Liver (tissue), 9 donors: ENCODE results near the gene GNA14. TPM values are rescaled to one million over a fixed set of nuclear protein-coding genes. Genes with fewer than 3 reads are reported as not detected.
A peak's percentile ranks its signal among the peaks of the same experiment; 100 is the strongest.

ENCODE experiments used
- DNase-seq: peaks from one replicate; pipeline ENCODE4 v3.0.0-alpha.2; 2017; ENCODE audit warnings: low spot score
- H3K27ac ChIP-seq, 2 donors: one replicate each; pipeline ENCODE4 v1.7.0; 2013; ENCODE audit warnings: inconsistent platforms in 2 of 2, low read length in 2 of 2, control low read depth in 1 of 2, low read depth in 1 of 2, mild to moderate bottlenecking in 1 of 2
- H3K27me3 ChIP-seq, 4 donors: one replicate each; pipeline versions ENCODE4 v1.6.1 to v1.7.0; 2013; ENCODE audit warnings: low read length in 3 of 4, inconsistent platforms in 1 of 4, mild to moderate bottlenecking in 1 of 4, moderate library complexity in 1 of 4; ENCODE audit not compliant: control insufficient read depth in 4 of 4, insufficient read depth in 4 of 4
- H3K36me3 ChIP-seq, 4 donors: one replicate each; pipeline versions ENCODE4 v1.6.1 to v1.7.0; 2013; ENCODE audit warnings: low read length in 3 of 4, mild to moderate bottlenecking in 3 of 4, low read depth in 1 of 4, moderate library complexity in 1 of 4; ENCODE audit not compliant: control insufficient read depth in 4 of 4, insufficient read depth in 3 of 4
- H3K4me1 ChIP-seq, 4 donors: one replicate each; pipeline versions ENCODE4 v1.6.1 to v1.7.0; 2013; ENCODE audit warnings: low read length in 3 of 4, mild to moderate bottlenecking in 3 of 4, moderate library complexity in 1 of 4; ENCODE audit not compliant: control insufficient read depth in 4 of 4, insufficient read depth in 4 of 4
- H3K4me3 ChIP-seq, 3 donors: one replicate each; pipeline versions ENCODE4 v1.6.1 to v1.7.0; 2013; ENCODE audit warnings: low read length in 3 of 3, control low read depth in 1 of 3, low read depth in 1 of 3, mild to moderate bottlenecking in 1 of 3
- H3K9ac ChIP-seq, 2 donors: one replicate each; pipeline ENCODE4 v1.7.0; 2013; ENCODE audit warnings: low read length in 2 of 2, mild to moderate bottlenecking in 2 of 2, moderate library complexity in 2 of 2, control low read depth in 1 of 2, low read depth in 1 of 2
- H3K9me3 ChIP-seq, 4 donors: one replicate each; pipeline versions ENCODE4 v1.6.1 to v1.7.0; 2013; ENCODE audit warnings: low read length in 3 of 4; ENCODE audit not compliant: control insufficient read depth in 4 of 4
- FOXA1 ChIP-seq: IDR thresholded peaks from 2 replicates; pipeline ENCODE4 v1.6.1; 2016; ENCODE audit warnings: antibody characterized with exemption
- FOXA2 ChIP-seq: IDR thresholded peaks from 2 replicates; pipeline ENCODE4 v1.6.1; 2016; ENCODE audit warnings: antibody characterized with exemption
- GABPA ChIP-seq, 2 donors: IDR thresholded peaks in 1 of 2; conservative IDR thresholded peaks in 1 of 2; 2 replicates each; pipeline ENCODE4 v1.6.1; 2016; ENCODE audit warnings: antibody characterized with exemption in 2 of 2, mild to moderate bottlenecking in 1 of 2, moderate library complexity in 1 of 2
- HNF4A ChIP-seq, 2 donors: conservative IDR thresholded peaks; 2 replicates each; pipeline ENCODE4 v1.6.1; 2016; ENCODE audit warnings: antibody characterized with exemption in 2 of 2, mild to moderate bottlenecking in 2 of 2
- HNF4G ChIP-seq: IDR thresholded peaks from 2 replicates; pipeline ENCODE4 v1.6.1; 2016; ENCODE audit warnings: antibody characterized with exemption
- JUND ChIP-seq, 2 donors: IDR thresholded peaks; 2 replicates each; pipeline ENCODE4 v1.6.1; 2016; ENCODE audit warnings: antibody characterized with exemption in 2 of 2
- NR2F2 ChIP-seq: IDR thresholded peaks from 2 replicates; pipeline ENCODE4 v1.6.1; 2016; ENCODE audit warnings: antibody characterized with exemption
- RAD21 ChIP-seq, 2 donors: IDR thresholded peaks; 2 replicates each; pipeline ENCODE4 v1.6.1; 2016; ENCODE audit warnings: antibody characterized with exemption in 2 of 2, mild to moderate bottlenecking in 2 of 2
- SP1 ChIP-seq: IDR thresholded peaks from 2 replicates; pipeline ENCODE4 v1.6.1; 2018; ENCODE audit warnings: antibody characterized with exemption, mild to moderate bottlenecking
- TAF1 ChIP-seq: conservative IDR thresholded peaks from 2 replicates; pipeline ENCODE4 v1.6.1; 2016; ENCODE audit warnings: antibody characterized with exemption, mild to moderate bottlenecking
- YY1 ChIP-seq: IDR thresholded peaks from 2 replicates; pipeline ENCODE4 v1.6.1; 2016; ENCODE audit warnings: antibody characterized with exemption, mild to moderate bottlenecking
- WGBS: extraction: QIAGEN DNeasy Blood & Tissue Kit; methylation state at CpG from one replicate; pipeline ENCODE4 v1.1.7; 2013; 5-methylcytosine and 5-hydroxymethylcytosine counted together
- polyA plus RNA-seq, 2 donors: library from polyadenylated mRNA; stranded (reverse) in 1 of 2; unstranded in 1 of 2; fragments of 200-250 nt in 1 of 2; fragments of >200 nt in 1 of 2; fragmentation: Nextera tagmentation in 1 of 2; extraction: Ambion mirVana in 1 of 2; gene quantifications; one replicate each; pipeline versions ENCODE4 v1.2.1 to v1.2.3, GENCODE V29; 2013 to 2015
- total RNA-seq, 2 donors: library from RNA; depleted of rRNA; stranded (reverse); fragments of >200 nt; gene quantifications; one replicate each; pipeline ENCODE4 v1.2.3, GENCODE V29; 2014
- TF ChIP-seq, protein P1 (sequence below): IDR thresholded peaks from 2 replicates; pipeline ENCODE4 v1.6.1; 2016; ENCODE audit warnings: antibody characterized with exemption, mild to moderate bottlenecking
- TF ChIP-seq, protein P2 (sequence below): fragments of 150-350 bp; IDR thresholded peaks from 2 replicates; pipeline ENCODE4 v1.5.1; 2017; ENCODE audit warnings: improper control_type of control experiment, low read depth, low read length; ENCODE audit not compliant: missing input control
- TF ChIP-seq, protein P3 (sequence below): IDR thresholded peaks from 2 replicates; pipeline ENCODE4 v1.6.1; 2016; ENCODE audit warnings: antibody characterized with exemption
- TF ChIP-seq, protein P4 (sequence below): IDR thresholded peaks from 2 replicates; pipeline ENCODE4 v1.6.1; 2016; ENCODE audit warnings: antibody characterized with exemption
- donor health status: healthy.
- donor health status: healthy.
- donor health status: healthy.
- donor health status: healthy.
- donor health status: healthy.

Gene GNA14
- total and polyA plus RNA-seq, 4 donors = 1.1 to 5.4 (median 2.9) TPM

DNA sequence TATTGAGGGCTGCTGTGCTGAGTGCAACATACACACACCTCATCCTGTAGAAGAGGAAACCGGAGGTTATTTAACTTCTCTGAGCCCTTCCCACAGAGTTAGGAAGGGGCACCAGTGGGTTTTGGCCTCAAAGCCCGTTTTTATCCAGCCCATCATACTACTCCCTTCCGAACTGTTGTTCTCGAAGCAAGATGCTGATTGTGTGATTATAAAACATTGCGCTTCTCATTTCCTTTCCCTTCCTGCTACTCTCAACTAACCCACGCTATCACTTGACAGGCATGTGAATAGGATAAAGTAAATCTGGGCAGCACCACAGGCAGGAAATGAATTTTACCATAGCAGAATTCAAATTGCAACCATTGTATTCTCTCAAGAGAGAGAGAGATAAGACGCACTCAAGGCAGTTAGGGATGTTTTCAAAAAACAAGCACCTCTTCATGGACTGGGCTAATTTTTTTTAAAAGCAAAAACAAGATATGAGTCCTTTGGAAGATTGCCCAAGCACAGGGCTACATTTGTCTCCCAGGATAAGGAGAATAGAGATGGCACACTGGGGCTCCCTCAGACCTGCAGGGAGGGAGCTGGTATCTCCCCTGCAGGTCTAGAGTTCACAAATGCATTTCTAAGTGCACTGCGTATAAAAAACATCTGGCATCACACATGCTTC is 52.6 kb downstream of the GNA14 start:
- Histone ChIP-seq H3K27ac (no peak overlapping the region), H3K4me1 (no peaks in the 10 kb centered on the region)
- WGBS = 55% methylated on average over 8 of the region's 8 CpGs

DNA sequence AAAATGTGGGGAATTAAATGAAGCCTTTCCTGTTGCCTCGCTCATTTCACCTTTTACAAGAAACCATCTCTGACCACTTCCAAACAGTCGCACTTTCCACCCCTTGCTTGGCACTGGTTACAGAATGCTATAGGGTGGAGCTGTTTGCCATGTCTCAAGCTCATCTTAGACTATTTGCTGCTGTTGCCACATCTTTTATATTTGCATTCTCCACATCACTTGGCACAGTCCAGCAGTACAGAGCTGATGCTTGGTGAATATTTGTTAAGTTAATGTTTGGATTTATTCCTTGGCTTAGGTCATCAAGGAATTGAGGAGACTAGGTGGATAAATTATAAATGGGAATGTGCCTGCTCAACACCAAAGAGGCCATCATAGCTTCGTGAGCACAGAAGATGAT is 53.2 kb downstream of the GNA14 start:
- TF ChIP-seq, protein P1, sequence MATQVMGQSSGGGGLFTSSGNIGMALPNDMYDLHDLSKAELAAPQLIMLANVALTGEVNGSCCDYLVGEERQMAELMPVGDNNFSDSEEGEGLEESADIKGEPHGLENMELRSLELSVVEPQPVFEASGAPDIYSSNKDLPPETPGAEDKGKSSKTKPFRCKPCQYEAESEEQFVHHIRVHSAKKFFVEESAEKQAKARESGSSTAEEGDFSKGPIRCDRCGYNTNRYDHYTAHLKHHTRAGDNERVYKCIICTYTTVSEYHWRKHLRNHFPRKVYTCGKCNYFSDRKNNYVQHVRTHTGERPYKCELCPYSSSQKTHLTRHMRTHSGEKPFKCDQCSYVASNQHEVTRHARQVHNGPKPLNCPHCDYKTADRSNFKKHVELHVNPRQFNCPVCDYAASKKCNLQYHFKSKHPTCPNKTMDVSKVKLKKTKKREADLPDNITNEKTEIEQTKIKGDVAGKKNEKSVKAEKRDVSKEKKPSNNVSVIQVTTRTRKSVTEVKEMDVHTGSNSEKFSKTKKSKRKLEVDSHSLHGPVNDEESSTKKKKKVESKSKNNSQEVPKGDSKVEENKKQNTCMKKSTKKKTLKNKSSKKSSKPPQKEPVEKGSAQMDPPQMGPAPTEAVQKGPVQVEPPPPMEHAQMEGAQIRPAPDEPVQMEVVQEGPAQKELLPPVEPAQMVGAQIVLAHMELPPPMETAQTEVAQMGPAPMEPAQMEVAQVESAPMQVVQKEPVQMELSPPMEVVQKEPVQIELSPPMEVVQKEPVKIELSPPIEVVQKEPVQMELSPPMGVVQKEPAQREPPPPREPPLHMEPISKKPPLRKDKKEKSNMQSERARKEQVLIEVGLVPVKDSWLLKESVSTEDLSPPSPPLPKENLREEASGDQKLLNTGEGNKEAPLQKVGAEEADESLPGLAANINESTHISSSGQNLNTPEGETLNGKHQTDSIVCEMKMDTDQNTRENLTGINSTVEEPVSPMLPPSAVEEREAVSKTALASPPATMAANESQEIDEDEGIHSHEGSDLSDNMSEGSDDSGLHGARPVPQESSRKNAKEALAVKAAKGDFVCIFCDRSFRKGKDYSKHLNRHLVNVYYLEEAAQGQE = no peak
- TF ChIP-seq, protein P2, sequence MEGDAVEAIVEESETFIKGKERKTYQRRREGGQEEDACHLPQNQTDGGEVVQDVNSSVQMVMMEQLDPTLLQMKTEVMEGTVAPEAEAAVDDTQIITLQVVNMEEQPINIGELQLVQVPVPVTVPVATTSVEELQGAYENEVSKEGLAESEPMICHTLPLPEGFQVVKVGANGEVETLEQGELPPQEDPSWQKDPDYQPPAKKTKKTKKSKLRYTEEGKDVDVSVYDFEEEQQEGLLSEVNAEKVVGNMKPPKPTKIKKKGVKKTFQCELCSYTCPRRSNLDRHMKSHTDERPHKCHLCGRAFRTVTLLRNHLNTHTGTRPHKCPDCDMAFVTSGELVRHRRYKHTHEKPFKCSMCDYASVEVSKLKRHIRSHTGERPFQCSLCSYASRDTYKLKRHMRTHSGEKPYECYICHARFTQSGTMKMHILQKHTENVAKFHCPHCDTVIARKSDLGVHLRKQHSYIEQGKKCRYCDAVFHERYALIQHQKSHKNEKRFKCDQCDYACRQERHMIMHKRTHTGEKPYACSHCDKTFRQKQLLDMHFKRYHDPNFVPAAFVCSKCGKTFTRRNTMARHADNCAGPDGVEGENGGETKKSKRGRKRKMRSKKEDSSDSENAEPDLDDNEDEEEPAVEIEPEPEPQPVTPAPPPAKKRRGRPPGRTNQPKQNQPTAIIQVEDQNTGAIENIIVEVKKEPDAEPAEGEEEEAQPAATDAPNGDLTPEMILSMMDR = no peak
- Histone ChIP-seq H3K9ac (no peak overlapping the region), H3K27ac (no peak overlapping the region), H3K36me3 (no peaks in the 10 kb centered on the region), H3K4me1 (no peaks in the 10 kb centered on the region), H3K27me3 (no peaks in the 10 kb centered on the region), H3K9me3 (no peaks in the 10 kb centered on the region), H3K4me3 (no peak overlapping the region)
- WGBS = 78% methylated on average over 3 of the region's 3 CpGs
- DNase-seq = no peak

More for the DNA sequence above, 52.6 kb downstream of the GNA14 start:
- Histone ChIP-seq H3K9me3 (no peaks in the 10 kb centered on the region), H3K4me3 (no peak overlapping the region), H3K36me3 (no peaks in the 10 kb centered on the region), H3K27me3 (no peaks in the 10 kb centered on the region), H3K9ac (no peak overlapping the region)
- DNase-seq = no peak
- TF ChIP-seq GABPA (IDR thresholded peaks at IDR 0.05 in 1 of 2, conservative IDR thresholded peaks at IDR 0.05 in 1 of 2) (no peak), FOXA1 (no peak), RAD21 (IDR thresholded peaks at IDR 0.05) (peak in 1 of 2 donors; percentile 36), YY1 (no peak), NR2F2 (peak; percentile 67)

DNA sequence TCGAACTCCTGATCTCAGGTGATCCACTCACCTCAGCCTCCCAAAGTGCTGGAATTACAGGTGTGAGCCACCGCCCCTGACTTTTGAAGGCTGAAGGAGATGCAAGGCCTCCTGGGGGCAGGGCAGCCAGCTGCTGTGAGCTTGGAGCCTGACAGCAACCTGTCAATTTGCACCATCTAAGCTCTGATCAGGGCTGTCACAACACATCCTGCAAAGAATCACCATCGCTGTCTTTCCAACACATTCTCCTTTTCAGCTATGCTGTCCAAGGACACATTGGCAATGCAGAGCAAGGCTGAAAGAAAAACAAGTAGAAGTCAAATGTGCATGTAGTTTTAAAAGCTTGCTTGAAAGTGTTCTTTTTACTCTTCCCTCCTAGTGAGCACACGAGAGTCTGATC is 54.6 kb downstream of the GNA14 start:
- Histone ChIP-seq H3K9me3 (no peaks in the 10 kb centered on the region), H3K36me3 (no peaks in the 10 kb centered on the region), H3K27ac (no peak overlapping the region), H3K27me3 (no peaks in the 10 kb centered on the region), H3K4me1 (no peaks in the 10 kb centered on the region), H3K4me3 (no peak overlapping the region), H3K9ac (no peak overlapping the region)
- WGBS = 93% methylated on average over 4 of the region's 4 CpGs
- no peak for DNase-seq
- TF ChIP-seq NR2F2 = no peak
- no peak for TF ChIP-seq HNF4G
- TF ChIP-seq FOXA1 = no peak
- TF ChIP-seq, protein P2 = no peak
- TF ChIP-seq, protein P3, sequence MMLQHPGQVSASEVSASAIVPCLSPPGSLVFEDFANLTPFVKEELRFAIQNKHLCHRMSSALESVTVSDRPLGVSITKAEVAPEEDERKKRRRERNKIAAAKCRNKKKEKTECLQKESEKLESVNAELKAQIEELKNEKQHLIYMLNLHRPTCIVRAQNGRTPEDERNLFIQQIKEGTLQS = no peak
- no peak for TF ChIP-seq HNF4A (conservative IDR thresholded peaks at IDR 0.05)
- TF ChIP-seq TAF1 = no peak
- TF ChIP-seq, protein P4, sequence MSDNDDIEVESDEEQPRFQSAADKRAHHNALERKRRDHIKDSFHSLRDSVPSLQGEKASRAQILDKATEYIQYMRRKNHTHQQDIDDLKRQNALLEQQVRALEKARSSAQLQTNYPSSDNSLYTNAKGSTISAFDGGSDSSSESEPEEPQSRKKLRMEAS = no peak
- no peak for TF ChIP-seq FOXA2
- TF ChIP-seq SP1 = no peak
- TF ChIP-seq GABPA (IDR thresholded peaks at IDR 0.05 in 1 of 2, conservative IDR thresholded peaks at IDR 0.05 in 1 of 2) = no peak
- TF ChIP-seq, protein P1 = no peak
- no peak for TF ChIP-seq JUND (IDR thresholded peaks at IDR 0.05)
